Measurements from ENCODE around the gene NXF1.

- TF ChIP-seq CTCF (IDR thresholded peaks at IDR 0.05) (no peak), POLR2A (IDR thresholded peaks at IDR 0.05) (no peak)
Measured at GRCh38 chr11:62850911-62851806, 45.9 kb upstream of the NXF1 start.

All from lower leg skin (tissue), 3 donors.